GM18498 (cell line): ENCODE results near the gene BMPER.
"Not testable (repeated sequence)": the region's sequence is repeated elsewhere in the genome, so short reads cannot be mapped to it uniquely, and the experiment has no call there.

Experiments
- ATAC-seq: cut with Tn5 transposase; IDR thresholded peaks from one replicate; pipeline ENCODE4 v1.9.1; 2021; ENCODE audit warnings: mild to moderate bottlenecking, moderate library complexity; ENCODE audit not compliant: unreplicated experiment

BMPER gene

GRCh38 chr7:34163956-34164355 is 258.6 kb downstream of the BMPER start:
- ATAC-seq = no peak

- no peak for ATAC-seq
Observed at GRCh38 chr7:34165466-34165865, 260.1 kb downstream of the BMPER start.

- no peak for ATAC-seq
Observed at GRCh38 chr7:34165927-34166550, 260.7 kb downstream of the BMPER start.

- ATAC-seq = no peak
Observed at GRCh38 chr7:34168013-34168412, 262.7 kb downstream of the BMPER start.

GRCh38 chr7:34174688-34175616 is 269.6 kb downstream of the BMPER start:
- not testable (repeated sequence) for ATAC-seq

- ATAC-seq = no peak
Observed at GRCh38 chr7:34175837-34176236, 270.5 kb downstream of the BMPER start.

- no peak for ATAC-seq
Observed at GRCh38 chr7:34177476-34177875, 272.1 kb downstream of the BMPER start.

GRCh38 chr7:34181271-34181958 is 276.1 kb downstream of the BMPER start:
- no peak for ATAC-seq

- no peak for ATAC-seq
Observed at GRCh38 chr7:34184466-34184865, 279.1 kb downstream of the BMPER start.

- no peak for ATAC-seq
Observed at GRCh38 chr7:34187798-34188307, 282.5 kb downstream of the BMPER start.

- ATAC-seq = no peak
Observed at GRCh38 chr7:34189031-34189430, 283.7 kb downstream of the BMPER start.

- ATAC-seq = no peak
Observed at GRCh38 chr7:34190299-34190698, 285.0 kb downstream of the BMPER start.

- no peak for ATAC-seq
Observed at GRCh38 chr7:34191162-34191561, 285.8 kb downstream of the BMPER start.

GRCh38 chr7:34191771-34192479 is 286.6 kb downstream of the BMPER start:
- no peak for ATAC-seq

GRCh38 chr7:34192906-34193305 is 287.6 kb downstream of the BMPER start:
- ATAC-seq = no peak

GRCh38 chr7:34198231-34198641 is 292.9 kb downstream of the BMPER start:
- no peak for ATAC-seq
